Right kidney (tissue), 1 donor: ENCODE results near the gene PIP5K1B.

Experiments
- DNase-seq: peaks from one replicate; pipeline ENCODE4 v3.0.0-alpha.2; 2016

The PIP5K1B gene

GRCh38 chr9:68708513-68708912, 3.5 kb downstream of the PIP5K1B start:
- no peak for DNase-seq

GRCh38 chr9:68709291-68710110, 4.5 kb downstream of the PIP5K1B start:
- no peak for DNase-seq

- no peak for DNase-seq
These were observed 5.1 kb downstream of the PIP5K1B start for GRCh38 chr9:68710111-68710471.

GRCh38 chr9:68711281-68711680, 6.2 kb downstream of the PIP5K1B start:
- DNase-seq, result no peak

- no peak for DNase-seq
These were observed 6.9 kb downstream of the PIP5K1B start for GRCh38 chr9:68711932-68712331.

GRCh38 chr9:68714416-68715180, 9.6 kb downstream of the PIP5K1B start:
- no peak for DNase-seq

- DNase-seq, result no peak
These were observed 10.1 kb downstream of the PIP5K1B start for GRCh38 chr9:68715181-68715456.

GRCh38 chr9:68717552-68718443, 12.8 kb downstream of the PIP5K1B start:
- DNase-seq, result no peak

GRCh38 chr9:68719847-68720246, 14.8 kb downstream of the PIP5K1B start:
- no peak for DNase-seq

GRCh38 chr9:68720656-68721313, 15.7 kb downstream of the PIP5K1B start:
- no peak for DNase-seq

- no peak for DNase-seq
These were observed 16.8 kb downstream of the PIP5K1B start for GRCh38 chr9:68721666-68722330.

- no peak for DNase-seq
These were observed 20.0 kb downstream of the PIP5K1B start for GRCh38 chr9:68725070-68725469.

- no peak for DNase-seq
These were observed 21.4 kb downstream of the PIP5K1B start for GRCh38 chr9:68726489-68726888.

GRCh38 chr9:68727636-68728035, 22.6 kb downstream of the PIP5K1B start:
- DNase-seq, result no peak

GRCh38 chr9:68728731-68729130, 23.7 kb downstream of the PIP5K1B start:
- DNase-seq, result no peak

GRCh38 chr9:68730570-68731235, 25.7 kb downstream of the PIP5K1B start:
- DNase-seq, result no peak

GRCh38 chr9:68731857-68732256, 26.8 kb downstream of the PIP5K1B start:
- DNase-seq, result no peak

- DNase-seq, result no peak
These were observed 27.5 kb downstream of the PIP5K1B start for GRCh38 chr9:68732405-68733020.

GRCh38 chr9:68733021-68733405, 28.0 kb downstream of the PIP5K1B start:
- DNase-seq, result no peak

- DNase-seq, result no peak
These were observed 33.3 kb downstream of the PIP5K1B start for GRCh38 chr9:68738358-68738757.

- DNase-seq, result no peak
These were observed 34.7 kb downstream of the PIP5K1B start for GRCh38 chr9:68739621-68740174.
